GM23338 (cell line): ENCODE results near the gene B4GALNT4. TPM values are rescaled to one million over a fixed set of nuclear protein-coding genes. Genes with fewer than 3 reads are reported as not detected.

Experiments
- ATAC-seq: fragments of 200-7000 bp; cut with Tn5 transposase; 3 replicates; pipeline ENCODE4 v1.9.1; 2020
- DNase-seq: peaks from one replicate; pipeline ENCODE4 v3.0.0-alpha.2; 2015; ENCODE audit warnings: low spot score
- H2AFZ ChIP-seq: fragments of 200-600 bp; sonication (generic); 2 replicates; pipeline ENCODE4 v1.8.0; 2016; ENCODE audit warnings: antibody characterized with exemption, mild to moderate bottlenecking, moderate library complexity
- H3F3A ChIP-seq: fragments of 200-600 bp; sonication (generic); replicated peaks from 2 replicates; pipeline ENCODE4 v1.8.0; 2017; ENCODE audit warnings: antibody characterized with exemption, mixed run types, low read depth
- H3K27ac ChIP-seq: fragments of 200-600 bp; sonication (generic); 2 replicates; pipeline ENCODE4 v1.6.1; 2016; ENCODE audit warnings: low read depth
- H3K27me3 ChIP-seq: fragments of 200-600 bp; sonication (generic); 2 replicates; pipeline ENCODE4 v1.8.0; 2016; ENCODE audit warnings: mild to moderate bottlenecking, mixed run types, moderate library complexity; ENCODE audit not compliant: insufficient read depth
- H3K36me3 ChIP-seq: fragments of 200-600 bp; sonication (generic); 2 replicates; pipeline ENCODE4 v1.8.0; 2016; ENCODE audit warnings: mild to moderate bottlenecking; ENCODE audit not compliant: insufficient read depth
- H3K4me1 ChIP-seq: fragments of 200-600 bp; sonication (generic); 2 replicates; pipeline ENCODE4 v1.8.0; 2016; ENCODE audit warnings: mild to moderate bottlenecking, moderate library complexity; ENCODE audit not compliant: insufficient read depth
- H3K4me2 ChIP-seq: fragments of 200-600 bp; sonication (generic); 2 replicates; pipeline ENCODE4 v1.7.1; 2017; ENCODE audit warnings: mixed run types
- H3K4me3 ChIP-seq: fragments of 200-600 bp; sonication (generic); 2 replicates; pipeline ENCODE4 v1.6.1; 2016; ENCODE audit warnings: mixed run types
- H3K79me2 ChIP-seq: fragments of 200-600 bp; sonication (generic); replicated peaks from 2 replicates; pipeline ENCODE4 v1.8.0; 2017; ENCODE audit warnings: mild to moderate bottlenecking; ENCODE audit not compliant: insufficient read depth
- H3K9me2 ChIP-seq: fragments of 200-600 bp; sonication (generic); 2 replicates; pipeline ENCODE4 v1.8.0; 2017; ENCODE audit not compliant: insufficient read depth
- H4K20me1 ChIP-seq: fragments of 200-600 bp; sonication (generic); replicated peaks from 2 replicates; pipeline ENCODE4 v1.8.0; 2017; ENCODE audit warnings: mild to moderate bottlenecking; ENCODE audit not compliant: insufficient read depth
- H3K27ac Mint-ChIP-seq: 2 replicates; pipeline ENCODE4 v1.8.0; 2020; ENCODE audit warnings: inconsistent platforms, mild to moderate bottlenecking, moderate library complexity, mixed read lengths
- H3K27me3 Mint-ChIP-seq: 3 replicates; pipeline ENCODE4 v1.8.0; 2022; ENCODE audit warnings: low read depth, mild to moderate bottlenecking, moderate library complexity, mixed read lengths, inconsistent platforms; ENCODE audit not compliant: insufficient read depth, poor library complexity
- H3K36me3 Mint-ChIP-seq: 3 replicates; pipeline ENCODE4 v1.8.0; 2021; ENCODE audit warnings: low read depth, mild to moderate bottlenecking, inconsistent platforms, moderate library complexity, mixed read lengths
- H3K4me1 Mint-ChIP-seq: 3 replicates; pipeline ENCODE4 v1.8.0; 2020; ENCODE audit warnings: mild to moderate bottlenecking, inconsistent platforms, mixed read lengths
- H3K4me3 Mint-ChIP-seq: 3 replicates; pipeline ENCODE4 v1.8.0; 2021; ENCODE audit warnings: moderate library complexity, mild to moderate bottlenecking, inconsistent platforms, mixed read lengths
- H3K9me3 Mint-ChIP-seq: 3 replicates; pipeline ENCODE4 v1.8.0; 2020; ENCODE audit warnings: moderate library complexity, mild to moderate bottlenecking, inconsistent platforms, mixed read lengths
- CREB1 ChIP-seq: fragments of 250-450 bp; sonication (Bioruptor Pico); IDR thresholded peaks from 2 replicates; pipeline ENCODE4 v1.5.0; 2020; ENCODE audit warnings: low read depth, mild to moderate bottlenecking, moderate library complexity
- CTCF ChIP-seq, 2 experiments: fragments of 200-600 bp in 1 of 2; sonication (generic) in 1 of 2; conservative IDR thresholded peaks; 2 replicates each; pipeline versions ENCODE4 v1.5.1 to v1.6.1; 2016 to 2017; ENCODE audit warnings: antibody characterized with exemption in 2 of 2, low read depth in 2 of 2, mild to moderate bottlenecking in 2 of 2, moderate library complexity in 1 of 2
- ETS1 ChIP-seq: IDR thresholded peaks from 2 replicates; pipeline ENCODE4 v1.6.1; 2016; ENCODE audit warnings: antibody characterized with exemption
- EZH2 ChIP-seq: fragments of 200-600 bp; sonication (generic); IDR thresholded peaks from one replicate; pipeline ENCODE4 v1.8.0; 2017; ENCODE audit warnings: antibody characterized with exemption, mild to moderate bottlenecking, low read depth; ENCODE audit not compliant: unreplicated experiment
- EZH2phosphoT487 ChIP-seq: fragments of 200-600 bp; sonication (generic); IDR thresholded peaks from one replicate; pipeline ENCODE4 v1.8.1; 2018; ENCODE audit warnings: antibody characterized with exemption; ENCODE audit not compliant: unreplicated experiment
- JUNB ChIP-seq: IDR thresholded peaks from one replicate; pipeline ENCODE4 v1.6.1; 2016; ENCODE audit warnings: antibody characterized with exemption; ENCODE audit not compliant: unreplicated experiment
- NANOG ChIP-seq: IDR thresholded peaks from 2 replicates; pipeline ENCODE4 v1.6.1; 2016; ENCODE audit warnings: antibody characterized with exemption, borderline replicate concordance
- POLR2AphosphoS5 ChIP-seq: IDR thresholded peaks from 2 replicates; pipeline ENCODE4 v1.6.1; 2016; ENCODE audit warnings: antibody characterized with exemption, low read depth
- REST ChIP-seq: IDR thresholded peaks from one replicate; pipeline ENCODE4 v1.6.1; 2018; ENCODE audit warnings: antibody characterized with exemption; ENCODE audit not compliant: unreplicated experiment
- STAT1 ChIP-seq: IDR thresholded peaks from one replicate; pipeline ENCODE4 v1.6.1; 2016; ENCODE audit warnings: antibody characterized with exemption; ENCODE audit not compliant: unreplicated experiment
- ZNF114 ChIP-seq: fragments of 250-450 bp; sonication (Bioruptor Pico); IDR thresholded peaks from 2 replicates; pipeline ENCODE4 v1.5.0; 2020; ENCODE audit warnings: mild to moderate bottlenecking, moderate library complexity
- ZNF331 ChIP-seq: fragments of 250-450 bp; sonication (Bioruptor Pico); IDR thresholded peaks from 2 replicates; pipeline ENCODE4 v1.5.0; 2020; ENCODE audit warnings: low read depth, mild to moderate bottlenecking, moderate library complexity
- polyA plus RNA-seq: library from polyadenylated mRNA; unstranded; fragments of >200 nt; fragmentation: Nextera tagmentation; extraction: Ambion mirVana; gene quantifications from 2 replicates; pipeline ENCODE4 v1.2.1, GENCODE V29; 2016
- total RNA-seq: library from RNA; depleted of rRNA; stranded (reverse); fragments of >200 nt; shearing (Covaris generic); gene quantifications from 2 replicates; pipeline ENCODE4 v1.2.3, GENCODE V29; 2014

The B4GALNT4 gene
- total and polyA plus RNA-seq, 2 experiments from 2014 or later, result 49.9 to 92.6 TPM

GRCh38 chr11:359181-359714, 10.1 kb upstream of the B4GALNT4 start:
- no peak overlapping the region for H3K27ac ChIP-seq
- TF ChIP-seq JUNB (no peak), STAT1 (no peak), ZNF331 (CRISPR knock-in tag) (no peak), NANOG (no peak), ETS1 (no peak), ZNF114 (CRISPR knock-in tag) (no peak), REST (no peak), EZH2 (no peak), EZH2phosphoT487 (no peak), POLR2AphosphoS5 (no peak), CTCF (conservative IDR thresholded peaks at IDR 0.05; ENCODE audit: low read depth in 2 of 2) (no peak), CREB1 (no peak)
- no peak overlapping the region for H3K4me3 Mint-ChIP-seq
- H4K20me1 ChIP-seq, result no peaks in the 10 kb centered on the region
- no peak overlapping the region for H3K27ac Mint-ChIP-seq
- DNase-seq (no peak), ATAC-seq (no peak)
- H3K4me1 ChIP-seq, result peaks cover 9% of the 10 kb centered on the region
- peaks cover 23% of the 10 kb centered on the region for H3F3A ChIP-seq
- H3K4me3 ChIP-seq, result no peak overlapping the region
- peaks cover 18% of the 10 kb centered on the region; the same call in 2 of the 3 replicates for H3K36me3 Mint-ChIP-seq
- no peaks in the 10 kb centered on the region for H3K79me2 ChIP-seq
- H3K27me3 ChIP-seq, result no peaks in the 10 kb centered on the region
- H3K36me3 ChIP-seq, result no peaks in the 10 kb centered on the region
- peaks cover 8% of the 10 kb centered on the region for H3K27me3 Mint-ChIP-seq
- no peaks in the 10 kb centered on the region for H3K9me2 ChIP-seq
- peaks cover 39% of the 10 kb centered on the region for H3K9me3 Mint-ChIP-seq
- H2AFZ ChIP-seq, result no peak overlapping the region
- H3K4me2 ChIP-seq, result no peak overlapping the region
- H3K4me1 Mint-ChIP-seq, result peaks cover 5% of the 10 kb centered on the region; the same call in 2 of the 3 replicates
